Panc1 (cell line): ENCODE measurements around the gene PRUNE2. TPM values are rescaled to one million over a fixed set of nuclear protein-coding genes. Genes with fewer than 3 reads are reported as not detected.

ENCODE experiments used
- ATAC-seq: fragments of 200-7000 bp; cut with Tn5 transposase; 2 replicates; pipeline ENCODE4 v1.9.1; 2020; ENCODE audit warnings: mild to moderate bottlenecking, moderate library complexity
- BruUV-seq: library from RNA; stranded (reverse); fragments of 400-500 nt; replicated peaks from 2 replicates; lab custom pipeline; 2021; lab: Mats Ljungman, UMichigan
- CTCF ChIA-PET: fragments of 300-600 bp; sonication (Branson Sonifier 250); formaldehyde crosslinking; loops from one replicate; lab custom pipeline; 2022; ENCODE audit warnings: antibody characterized with exemption; lab: Charles Lee
- POLR2A ChIA-PET: fragments of 300-600 bp; sonication (Branson Sonifier 250); formaldehyde crosslinking; loops from one replicate; lab custom pipeline; 2022; ENCODE audit warnings: antibody characterized with exemption; lab: Charles Lee
- DNase-seq: peaks from one replicate; pipeline ENCODE4 v3.0.0-alpha.2; 2010; ENCODE audit warnings: low read depth, low spot score
- H3K27ac ChIP-seq: 2 replicates; pipeline ENCODE4 v1.5.1; 2011; ENCODE audit warnings: mild to moderate bottlenecking, low read length, inconsistent platforms
- H3K27me3 ChIP-seq: fragments of 200-500 bp; sonication (Bioruptor generic); 2 replicates; pipeline ENCODE4 v1.6.0; 2014; ENCODE audit warnings: low read length, inconsistent platforms; ENCODE audit not compliant: control insufficient read depth, insufficient read depth
- H3K36me3 ChIP-seq: fragments of 200-500 bp; sonication (Bioruptor generic); 2 replicates; pipeline ENCODE4 v1.5.1; 2014; ENCODE audit warnings: inconsistent platforms, mild to moderate bottlenecking, low read length, moderate library complexity; ENCODE audit not compliant: control insufficient read depth, insufficient read depth
- H3K4me1 ChIP-seq: 2 replicates; pipeline ENCODE4 v1.5.1; 2011; ENCODE audit warnings: inconsistent platforms, mild to moderate bottlenecking, low read length, moderate library complexity; ENCODE audit not compliant: control insufficient read depth, insufficient read depth
- H3K4me3 ChIP-seq, 2 experiments: 2 replicates each; pipeline ENCODE4 v1.5.1; 2011 to 2012; ENCODE audit warnings: low read depth in 2 of 2, low read length in 2 of 2, mild to moderate bottlenecking in 2 of 2, inconsistent platforms in 1 of 2, moderate library complexity in 1 of 2
- H3K9me3 ChIP-seq: fragments of 200-500 bp; sonication (Bioruptor generic); 2 replicates; pipeline ENCODE4 v1.5.1; 2014; ENCODE audit warnings: low read depth, mild to moderate bottlenecking, inconsistent platforms, low read length, moderate library complexity; ENCODE audit not compliant: control insufficient read depth, insufficient read depth
- CTCF ChIP-seq: fragments of 450-650 bp; IDR thresholded peaks from 2 replicates; pipeline ENCODE4 v1.5.1; 2017; ENCODE audit warnings: mild to moderate bottlenecking
- POLR2AphosphoS5 ChIP-seq: IDR thresholded peaks from 2 replicates; pipeline ENCODE4 v1.6.1; 2012; ENCODE audit warnings: mild to moderate bottlenecking, low read depth, low read length, moderate library complexity
- SIN3A ChIP-seq: IDR thresholded peaks from 2 replicates; pipeline ENCODE4 v1.6.1; 2012; ENCODE audit warnings: low read depth, mild to moderate bottlenecking, low read length, moderate library complexity, borderline replicate concordance; ENCODE audit not compliant: insufficient read depth
- TCF7L2 ChIP-seq: IDR thresholded peaks from 2 replicates; pipeline ENCODE4 v1.6.1; 2011; ENCODE audit warnings: mild to moderate bottlenecking, low read depth, low read length, inconsistent platforms
- in situ Hi-C: cut with HindIII; loops from 2 replicates; pipeline ENCODE4 v1.10.0; 2016; ENCODE audit warnings: low sequenced_read_pairs, low pct_unique_long_range_greater_than_20kb
- intact Hi-C: fragments of 100-400 bp; cut with micrococcal nuclease; formaldehyde crosslinking; loops from one replicate; pipeline ENCODE4 v1.10.0; 2022; ENCODE audit not compliant: unreplicated experiment
- total RNA-seq: library from RNA; stranded (reverse); gene quantifications from one replicate; pipeline ENCODE4 v1.2.1, GENCODE V29; 2021; ENCODE audit not compliant: unreplicated experiment
- TF ChIP-seq, protein P1 (sequence below), 2 experiments: IDR thresholded peaks; 2 replicates each; pipeline ENCODE4 v1.6.1; 2011 to 2012; ENCODE audit warnings: low read depth in 2 of 2, control low read depth in 1 of 2, low read length in 1 of 2, mild to moderate bottlenecking in 1 of 2, moderate library complexity in 1 of 2; ENCODE audit not compliant: insufficient read depth in 1 of 2

The PRUNE2 gene
- total RNA-seq, 1 experiment from 2014 or later = 0.18 TPM

GRCh38 chr9:76716085-76716672 lies 189.7 kb downstream of the PRUNE2 start:
- ChIA-PET POLR2A (no interaction called here), CTCF (no interaction called here)
- Histone ChIP-seq H3K4me3 (no peak overlapping the region), H3K27ac (no peak overlapping the region), H3K9me3 (no peaks in the 10 kb centered on the region), H3K27me3 (no peaks in the 10 kb centered on the region), H3K36me3 (no peaks in the 10 kb centered on the region), H3K4me1 (no peaks in the 10 kb centered on the region)
- ATAC-seq (no peak), DNase-seq (no peak)
- TF ChIP-seq, protein P1, sequence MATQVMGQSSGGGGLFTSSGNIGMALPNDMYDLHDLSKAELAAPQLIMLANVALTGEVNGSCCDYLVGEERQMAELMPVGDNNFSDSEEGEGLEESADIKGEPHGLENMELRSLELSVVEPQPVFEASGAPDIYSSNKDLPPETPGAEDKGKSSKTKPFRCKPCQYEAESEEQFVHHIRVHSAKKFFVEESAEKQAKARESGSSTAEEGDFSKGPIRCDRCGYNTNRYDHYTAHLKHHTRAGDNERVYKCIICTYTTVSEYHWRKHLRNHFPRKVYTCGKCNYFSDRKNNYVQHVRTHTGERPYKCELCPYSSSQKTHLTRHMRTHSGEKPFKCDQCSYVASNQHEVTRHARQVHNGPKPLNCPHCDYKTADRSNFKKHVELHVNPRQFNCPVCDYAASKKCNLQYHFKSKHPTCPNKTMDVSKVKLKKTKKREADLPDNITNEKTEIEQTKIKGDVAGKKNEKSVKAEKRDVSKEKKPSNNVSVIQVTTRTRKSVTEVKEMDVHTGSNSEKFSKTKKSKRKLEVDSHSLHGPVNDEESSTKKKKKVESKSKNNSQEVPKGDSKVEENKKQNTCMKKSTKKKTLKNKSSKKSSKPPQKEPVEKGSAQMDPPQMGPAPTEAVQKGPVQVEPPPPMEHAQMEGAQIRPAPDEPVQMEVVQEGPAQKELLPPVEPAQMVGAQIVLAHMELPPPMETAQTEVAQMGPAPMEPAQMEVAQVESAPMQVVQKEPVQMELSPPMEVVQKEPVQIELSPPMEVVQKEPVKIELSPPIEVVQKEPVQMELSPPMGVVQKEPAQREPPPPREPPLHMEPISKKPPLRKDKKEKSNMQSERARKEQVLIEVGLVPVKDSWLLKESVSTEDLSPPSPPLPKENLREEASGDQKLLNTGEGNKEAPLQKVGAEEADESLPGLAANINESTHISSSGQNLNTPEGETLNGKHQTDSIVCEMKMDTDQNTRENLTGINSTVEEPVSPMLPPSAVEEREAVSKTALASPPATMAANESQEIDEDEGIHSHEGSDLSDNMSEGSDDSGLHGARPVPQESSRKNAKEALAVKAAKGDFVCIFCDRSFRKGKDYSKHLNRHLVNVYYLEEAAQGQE (IDR thresholded peaks at IDR 0.05; ENCODE audit: insufficient read depth in 1 of 2, low read depth in 2 of 2, low read length in 1 of 2) = no peak
- no peak for TF ChIP-seq POLR2AphosphoS5
- no peak for TF ChIP-seq SIN3A
- TF ChIP-seq CTCF = no peak
- TF ChIP-seq TCF7L2 = no peak
- BruUV-seq = no TSS peak
- in situ Hi-C loops = no loop called here
- intact Hi-C loops = no loop called here

GRCh38 chr9:76713381-76713780 lies 192.5 kb downstream of the PRUNE2 start:
- ATAC-seq (no peak), DNase-seq (no peak)
- in situ Hi-C loops (no loop called here), intact Hi-C loops (no loop called here)
- ChIA-PET POLR2A (no interaction called here), CTCF (no interaction called here)
- no peak for TF ChIP-seq CTCF
- TF ChIP-seq, protein P1 (IDR thresholded peaks at IDR 0.05; ENCODE audit: insufficient read depth in 1 of 2, low read depth in 2 of 2, low read length in 1 of 2) = no peak
- no peak for TF ChIP-seq SIN3A
- no peak for TF ChIP-seq TCF7L2
- TF ChIP-seq POLR2AphosphoS5 = no peak
- H3K27ac ChIP-seq = no peak overlapping the region
- no peaks in the 10 kb centered on the region for H3K4me1 ChIP-seq
- H3K27me3 ChIP-seq = no peaks in the 10 kb centered on the region; the same call in 1 of the 2 replicates
- H3K36me3 ChIP-seq = no peaks in the 10 kb centered on the region
- H3K4me3 ChIP-seq = no peak overlapping the region
- H3K9me3 ChIP-seq = no peaks in the 10 kb centered on the region
- no TSS peak for BruUV-seq
